DND-41 (cell line): ENCODE results near the gene NAPSA.

Experiments used
- CTCF ChIP-seq: IDR thresholded peaks from 2 replicates; pipeline ENCODE4 v1.5.1; 2012; ENCODE audit warnings: borderline replicate concordance, low read length, moderate library complexity, mild to moderate bottlenecking; ENCODE audit not compliant: poor library complexity, severe bottlenecking; ENCODE audit errors: extremely low read depth
- EZH2 ChIP-seq: IDR thresholded peaks from 3 replicates; pipeline ENCODE4 v1.6.1; 2012; ENCODE audit warnings: borderline replicate concordance, low read depth, mild to moderate bottlenecking, moderate library complexity, low read length, inconsistent platforms; ENCODE audit not compliant: severe bottlenecking

DNA sequence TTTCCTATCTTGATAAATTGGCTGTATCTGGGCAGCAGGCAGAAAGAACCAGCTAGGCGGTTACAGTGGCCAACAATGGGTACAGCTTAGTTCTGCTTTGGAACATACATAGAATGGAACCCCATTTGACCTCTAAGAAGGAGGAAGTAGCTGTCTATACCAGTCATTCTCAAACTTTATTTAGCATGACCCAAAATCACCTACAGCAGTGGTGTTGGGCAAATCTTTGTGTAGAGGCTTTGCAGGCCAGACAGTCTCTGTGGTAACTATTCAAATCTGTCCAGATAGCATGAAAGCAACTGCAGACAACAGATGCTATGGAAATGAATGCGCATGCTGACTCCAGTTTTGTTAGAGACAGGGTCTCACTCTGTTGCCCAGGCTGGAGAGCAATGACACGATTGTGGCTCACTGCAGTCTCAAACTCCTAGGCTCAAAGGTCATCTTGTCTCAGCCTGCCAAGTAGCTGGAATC is 24.3 kb downstream of the NAPSA start:
- no peak for TF ChIP-seq CTCF
- no peak for TF ChIP-seq EZH2
